Measurements from ENCODE around the gene MNAT1. TPM values are rescaled to one million over a fixed set of nuclear protein-coding genes. Genes with fewer than 3 reads are reported as not detected.

The MNAT1 gene

Small RNA genes within 50 kb of the gene (small RNA-seq; reads per million reads assigned to genes)
- gene RNU6-398P (ENCODE audit: insufficient read depth): not detected
